ENCODE data around the gene SMARCAD1.

GRCh38 chr4:94267037-94267436, 59.4 kb downstream of the SMARCAD1 start:
- TF ChIP-seq POLR2AphosphoS5 (IDR thresholded peaks at IDR 0.05; ENCODE audit: low read depth) (no peak), EZH2 (IDR thresholded peaks at IDR 0.05; ENCODE audit: low read depth, unreplicated experiment) (no peak), ZNF114 (CRISPR knock-in tag; IDR thresholded peaks at IDR 0.05) (no peak)
- TF ChIP-seq, protein P1, sequence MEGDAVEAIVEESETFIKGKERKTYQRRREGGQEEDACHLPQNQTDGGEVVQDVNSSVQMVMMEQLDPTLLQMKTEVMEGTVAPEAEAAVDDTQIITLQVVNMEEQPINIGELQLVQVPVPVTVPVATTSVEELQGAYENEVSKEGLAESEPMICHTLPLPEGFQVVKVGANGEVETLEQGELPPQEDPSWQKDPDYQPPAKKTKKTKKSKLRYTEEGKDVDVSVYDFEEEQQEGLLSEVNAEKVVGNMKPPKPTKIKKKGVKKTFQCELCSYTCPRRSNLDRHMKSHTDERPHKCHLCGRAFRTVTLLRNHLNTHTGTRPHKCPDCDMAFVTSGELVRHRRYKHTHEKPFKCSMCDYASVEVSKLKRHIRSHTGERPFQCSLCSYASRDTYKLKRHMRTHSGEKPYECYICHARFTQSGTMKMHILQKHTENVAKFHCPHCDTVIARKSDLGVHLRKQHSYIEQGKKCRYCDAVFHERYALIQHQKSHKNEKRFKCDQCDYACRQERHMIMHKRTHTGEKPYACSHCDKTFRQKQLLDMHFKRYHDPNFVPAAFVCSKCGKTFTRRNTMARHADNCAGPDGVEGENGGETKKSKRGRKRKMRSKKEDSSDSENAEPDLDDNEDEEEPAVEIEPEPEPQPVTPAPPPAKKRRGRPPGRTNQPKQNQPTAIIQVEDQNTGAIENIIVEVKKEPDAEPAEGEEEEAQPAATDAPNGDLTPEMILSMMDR (conservative IDR thresholded peaks at IDR 0.05; ENCODE audit: low read depth in 2 of 2) = no peak

Measured in GM23338 (cell line).